SH-SY5Y (cell line): ENCODE results near the gene INSYN1.

ENCODE experiments used
- GATA2 ChIP-seq: IDR thresholded peaks from 2 replicates; pipeline ENCODE4 v1.6.1; 2011; ENCODE audit warnings: mild to moderate bottlenecking, low read depth, low read length
- GATA3 ChIP-seq: IDR thresholded peaks from 2 replicates; pipeline ENCODE4 v1.6.1; 2011; ENCODE audit warnings: low read depth, mild to moderate bottlenecking, low read length, moderate library complexity

- no peak for TF ChIP-seq GATA2
- TF ChIP-seq GATA3 = no peak
Observed at GRCh38 chr15:73756390-73756789, 3.2 kb upstream of the INSYN1 start.
